SH-SY5Y (cell line): ENCODE results near the gene SLC25A4.

ENCODE experiments used
- GATA2 ChIP-seq: IDR thresholded peaks from 2 replicates; pipeline ENCODE4 v1.6.1; 2011; ENCODE audit warnings: mild to moderate bottlenecking, low read depth, low read length
- GATA3 ChIP-seq: IDR thresholded peaks from 2 replicates; pipeline ENCODE4 v1.6.1; 2011; ENCODE audit warnings: low read depth, mild to moderate bottlenecking, low read length, moderate library complexity

DNA sequence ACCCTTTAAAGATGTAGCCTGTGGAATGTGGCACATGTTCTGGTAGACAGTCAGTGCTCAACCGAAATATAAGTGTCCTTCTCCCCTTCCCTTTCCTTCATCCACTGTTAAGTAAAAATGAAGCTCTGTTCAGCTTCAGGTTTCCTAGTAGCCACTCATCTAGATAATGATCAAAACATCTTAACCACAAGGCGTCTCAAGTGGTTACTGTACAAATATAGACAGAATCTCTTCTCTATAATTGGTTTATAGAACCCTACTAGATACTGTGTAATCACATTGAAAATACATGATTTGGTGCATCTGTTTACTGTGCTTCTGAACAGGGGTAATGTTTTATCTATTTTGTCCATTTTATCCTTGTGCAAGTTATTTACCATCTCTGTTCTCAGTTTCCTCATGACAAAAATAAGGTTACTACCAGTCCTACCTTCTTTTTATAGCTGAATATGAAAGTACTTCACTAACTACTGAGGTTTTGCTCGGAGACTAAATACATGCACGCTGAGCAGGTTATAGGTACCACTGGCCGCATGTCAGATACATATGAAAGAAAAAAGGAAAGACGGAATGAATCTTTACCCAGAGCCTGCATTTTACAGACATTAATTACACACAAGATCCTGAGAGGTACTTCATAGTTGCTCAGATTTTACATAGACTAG lies 20.3 kb upstream of the SLC25A4 start:
- TF ChIP-seq GATA2 (no peak), GATA3 (no peak)
